Gastrocnemius medialis (tissue), 4 donors: ENCODE data around the gene RNF44. TPM values are rescaled to one million over a fixed set of nuclear protein-coding genes. Genes with fewer than 3 reads are reported as not detected.

ENCODE experiments used
- ATAC-seq, 2 donors: fragments of 150-250 bp; one replicate each; pipeline ENCODE4 v1.9.1; 2016
- DNase-seq, 2 donors: peaks; one replicate each; pipeline ENCODE4 v3.0.0-alpha.2; 2019
- H3K27ac ChIP-seq, 4 donors: fragments of 200-600 bp; sonication (generic); 1 replicate in 1 of 4; 2 replicates in 3 of 4; pipeline ENCODE4 v1.5.1; 2016 to 2018; ENCODE audit warnings: mild to moderate bottlenecking in 2 of 4, moderate library complexity in 1 of 4
- H3K27me3 ChIP-seq, 3 donors: fragments of 200-600 bp; sonication (generic) in 2 of 3; 1 replicate in 1 of 3; 2 replicates in 2 of 3; pipeline versions ENCODE4 v1.5.1 to v1.6.0; 2016 to 2019; ENCODE audit warnings: mild to moderate bottlenecking in 1 of 3, moderate library complexity in 1 of 3
- H3K36me3 ChIP-seq, 2 donors: fragments of 200-600 bp; sonication (generic) in 1 of 2; one replicate each; pipeline ENCODE4 v1.5.1; 2017 to 2018
- H3K4me1 ChIP-seq, 2 donors: fragments of 200-600 bp; sonication (generic) in 1 of 2; one replicate each; pipeline ENCODE4 v1.5.1; 2016 to 2017; ENCODE audit warnings: mild to moderate bottlenecking in 2 of 2
- H3K4me3 ChIP-seq, 4 donors: fragments of 200-600 bp; sonication (generic) in 3 of 4; 1 replicate in 1 of 4; 2 replicates in 3 of 4; pipeline ENCODE4 v1.5.1; 2016 to 2019; ENCODE audit warnings: mild to moderate bottlenecking in 2 of 4
- H3K9me3 ChIP-seq, 3 donors: fragments of 200-600 bp; sonication (generic) in 2 of 3; 1 replicate in 1 of 3; 2 replicates in 2 of 3; pipeline ENCODE4 v1.5.1; 2016 to 2019
- POLR2A ChIP-seq, 2 donors: fragments of 450-650 bp; IDR thresholded peaks; one replicate each; pipeline ENCODE4 v1.6.1; 2017; ENCODE audit warnings: antibody characterized with exemption in 2 of 2, mild to moderate bottlenecking in 2 of 2, moderate library complexity in 2 of 2
- in situ Hi-C, 4 donors: fragments of 200-750 bp; cut with MboI; loops; one replicate each; pipeline versions ENCODE4 v1.15.0 to v1.8.0; 2017; ENCODE audit warnings: low sequenced_read_pairs in 4 of 4
- intact Hi-C: fragments of 100-400 bp; cut with DNase I; formaldehyde crosslinking; loops from one replicate; pipeline ENCODE4 v1.15.1; 2023; ENCODE audit warnings: low total_unique reads
- total RNA-seq, 4 donors: library from RNA; depleted of rRNA; stranded (reverse); fragments of >200 nt; gene quantifications; one replicate each; pipeline versions ENCODE4 v1.1.0 to v1.2.3, GENCODE V29; 2016
- TF ChIP-seq, protein P1 (sequence below), 5 experiments: fragments of 450-650 bp in 3 of 5; fragments of 200-600 bp in 2 of 5; sonication (generic) in 2 of 5; IDR thresholded peaks in 4 of 5; conservative IDR thresholded peaks in 1 of 5; 1 replicate in 4 of 5; 2 replicates in 1 of 5; pipeline ENCODE4 v1.5.1; 2016 to 2019; ENCODE audit warnings: antibody characterized with exemption in 5 of 5, mild to moderate bottlenecking in 3 of 5, moderate library complexity in 3 of 5

Gene RNF44
- total RNA-seq, 4 donors from 2014 or later: 4.1 to 7.0 (median 6.7) TPM

DNA sequence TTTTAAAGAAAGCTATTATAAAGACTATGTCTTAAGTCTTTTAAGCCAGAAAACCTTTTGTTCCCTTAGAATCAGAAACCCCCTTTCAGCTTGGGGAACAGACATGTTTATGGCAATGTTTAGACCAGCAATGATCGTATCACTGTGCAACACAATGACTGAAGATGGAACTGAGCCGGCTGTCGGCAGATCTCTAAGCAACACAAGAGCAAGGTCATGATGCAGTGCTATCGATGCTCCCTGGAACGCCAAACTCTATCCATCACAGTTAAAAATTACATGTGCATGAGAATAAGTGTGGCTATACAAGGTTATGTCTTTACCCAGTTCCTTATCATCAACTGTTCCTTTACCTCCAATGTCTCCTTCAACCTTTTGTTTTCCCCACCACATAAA is 1.8 kb upstream of the RNF44 start:
- DNase-seq (no peak), ATAC-seq (no peak)
- H3K4me1 ChIP-seq: peaks cover 36 to 46% of the 10 kb centered on the region in 2 donors
- in situ Hi-C loops (loop anchor here in 3 of 4 donors (5.0 to 25.0 kb wide), 5 partner anchors 92 to 473 kb away; partner anchors contain the start of genes FAF2 (in 2 of the 3), UIMC1 (in 2 of the 3), CLTB (in 1 of the 3) and ZNF346 (in 1 of the 3)), intact Hi-C loops (loop anchor here (1.0 to 5.0 kb wide), 2 partner anchors 467 to 1063 kb away; partner anchors contain the start of genes B4GALT7 and UIMC1)
- no peaks in the 10 kb centered on the region for H3K27me3 ChIP-seq
- H3K36me3 ChIP-seq: no peaks in the 10 kb centered on the region
- H3K9me3 ChIP-seq: no peaks in the 10 kb centered on the region
- peak overlapping the region in 2 of 4 donors; percentile 24 to 94 for H3K27ac ChIP-seq
- no peak overlapping the region for H3K4me3 ChIP-seq
- TF ChIP-seq POLR2A (IDR thresholded peaks at IDR 0.05): no peak
- TF ChIP-seq, protein P1, sequence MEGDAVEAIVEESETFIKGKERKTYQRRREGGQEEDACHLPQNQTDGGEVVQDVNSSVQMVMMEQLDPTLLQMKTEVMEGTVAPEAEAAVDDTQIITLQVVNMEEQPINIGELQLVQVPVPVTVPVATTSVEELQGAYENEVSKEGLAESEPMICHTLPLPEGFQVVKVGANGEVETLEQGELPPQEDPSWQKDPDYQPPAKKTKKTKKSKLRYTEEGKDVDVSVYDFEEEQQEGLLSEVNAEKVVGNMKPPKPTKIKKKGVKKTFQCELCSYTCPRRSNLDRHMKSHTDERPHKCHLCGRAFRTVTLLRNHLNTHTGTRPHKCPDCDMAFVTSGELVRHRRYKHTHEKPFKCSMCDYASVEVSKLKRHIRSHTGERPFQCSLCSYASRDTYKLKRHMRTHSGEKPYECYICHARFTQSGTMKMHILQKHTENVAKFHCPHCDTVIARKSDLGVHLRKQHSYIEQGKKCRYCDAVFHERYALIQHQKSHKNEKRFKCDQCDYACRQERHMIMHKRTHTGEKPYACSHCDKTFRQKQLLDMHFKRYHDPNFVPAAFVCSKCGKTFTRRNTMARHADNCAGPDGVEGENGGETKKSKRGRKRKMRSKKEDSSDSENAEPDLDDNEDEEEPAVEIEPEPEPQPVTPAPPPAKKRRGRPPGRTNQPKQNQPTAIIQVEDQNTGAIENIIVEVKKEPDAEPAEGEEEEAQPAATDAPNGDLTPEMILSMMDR (IDR thresholded peaks at IDR 0.05 in 4 of 5, conservative IDR thresholded peaks at IDR 0.05 in 1 of 5): no peak

DNA sequence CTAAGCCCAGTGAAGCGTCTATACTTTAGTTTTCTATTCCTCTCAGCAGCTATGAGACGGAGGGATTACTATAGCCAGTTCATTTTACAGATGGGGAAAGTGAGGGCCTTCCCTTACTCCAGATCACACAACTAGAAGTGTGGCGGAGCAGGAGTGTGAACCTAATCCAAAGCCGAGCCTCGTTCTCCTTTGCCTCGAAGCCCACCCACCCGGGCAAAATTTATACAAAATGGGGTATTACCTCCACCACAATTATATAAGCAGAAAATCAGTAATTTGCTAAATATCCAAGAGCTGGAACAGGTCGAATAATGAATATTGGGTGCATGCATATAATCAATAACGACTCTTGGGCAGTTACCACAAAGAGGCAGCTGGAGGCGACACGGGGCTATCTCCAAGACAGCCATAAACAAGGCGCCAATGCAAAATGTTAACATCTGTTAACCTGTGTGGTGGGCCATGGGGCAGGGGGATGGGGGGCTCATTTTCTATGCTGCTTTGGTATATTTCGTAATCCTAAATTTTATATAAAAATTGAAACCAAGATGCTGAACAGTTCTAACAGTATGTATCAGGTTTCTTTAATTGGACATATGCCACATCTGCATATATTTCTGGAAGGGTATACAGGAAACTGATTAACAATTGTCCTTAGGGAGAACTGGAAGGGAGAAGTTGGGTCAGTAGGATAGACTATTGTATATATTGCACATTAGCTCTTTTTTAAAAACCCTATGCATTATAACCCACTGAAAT is 1.2 kb upstream of the RNF44 start:
- DNase-seq (no peak), ATAC-seq (no peak)
- no peaks in the 10 kb centered on the region for H3K9me3 ChIP-seq
- H3K4me1 ChIP-seq: peaks cover 41 to 48% of the 10 kb centered on the region in 2 donors
- intact Hi-C loops (loop anchor here (1.0 to 5.0 kb wide), 2 partner anchors 468 to 1064 kb away; partner anchors contain the start of genes B4GALT7 and UIMC1), in situ Hi-C loops (loop anchor here in 3 of 4 donors (5.0 to 25.0 kb wide), 5 partner anchors 91 to 474 kb away; partner anchors contain the start of genes FAF2 (in 2 of the 3), UIMC1 (in 2 of the 3), CLTB (in 1 of the 3) and ZNF346 (in 1 of the 3))
- peak overlapping the region; percentile 94 to 100 (median 97) for H3K27ac ChIP-seq
- no peak for TF ChIP-seq POLR2A (IDR thresholded peaks at IDR 0.05)
- TF ChIP-seq, protein P1 (IDR thresholded peaks at IDR 0.05 in 4 of 5, conservative IDR thresholded peaks at IDR 0.05 in 1 of 5): no peak
- H3K27me3 ChIP-seq: no peaks in the 10 kb centered on the region
- no peaks in the 10 kb centered on the region for H3K36me3 ChIP-seq
- peak overlapping the region; percentile 73 to 97 (median 90) for H3K4me3 ChIP-seq

GRCh38 chr5:176537554-176538229 is 490 bp upstream of the RNF44 start:
- intact Hi-C loops: loop anchor here (1.0 to 5.0 kb wide), 6 partner anchors 89 to 1065 kb away; partner anchors contain the start of genes B4GALT7, CLTB, FAF2 and HIGD2A
- Histone ChIP-seq H3K27me3 (no peaks in the 10 kb centered on the region), H3K4me1 (peaks cover 48 to 54% of the 10 kb centered on the region in 2 donors), H3K4me3 (peak overlapping the region; percentile 73 to 97 (median 90)), H3K9me3 (no peaks in the 10 kb centered on the region), H3K27ac (peak overlapping the region; percentile 94 to 100 (median 97)), H3K36me3 (no peaks in the 10 kb centered on the region)
- in situ Hi-C loops: loop anchor here in 3 of 4 donors (5.0 to 25.0 kb wide), 5 partner anchors 90 to 475 kb away; partner anchors contain the start of genes FAF2 (in 2 of the 3), UIMC1 (in 2 of the 3), CLTB (in 1 of the 3) and ZNF346 (in 1 of the 3)
- DNase-seq (peak; percentile 100), ATAC-seq (peak; percentile 85 to 87)
- peak in 1 of 2 donors; percentile 69 for TF ChIP-seq POLR2A (IDR thresholded peaks at IDR 0.05)
- TF ChIP-seq, protein P1 (IDR thresholded peaks at IDR 0.05 in 4 of 5, conservative IDR thresholded peaks at IDR 0.05 in 1 of 5): peak in 1 of 5 experiments; percentile 8

- intact Hi-C loops: loop anchor here (2.0 to 5.0 kb wide), 2 partner anchors 176 to 1066 kb away; partner anchors contain the start of genes B4GALT7 and KIAA1191
- peaks cover 37 to 48% of the 10 kb centered on the region in 2 donors for H3K4me1 ChIP-seq
- in situ Hi-C loops: loop anchor here in 3 of 4 donors (5.0 to 25.0 kb wide), 5 partner anchors 89 to 476 kb away; partner anchors contain the start of genes FAF2 (in 2 of the 3), UIMC1 (in 2 of the 3), CLTB (in 1 of the 3) and ZNF346 (in 1 of the 3)
Measured at GRCh38 chr5:176536132-176536901, 885 bp downstream of the RNF44 start.

More at GRCh38 chr5:176536132-176536901, 885 bp downstream of the RNF44 start:
- peak overlapping the region; percentile 94 to 100 (median 97) for H3K27ac ChIP-seq
- TF ChIP-seq POLR2A (IDR thresholded peaks at IDR 0.05): no peak
- TF ChIP-seq, protein P1 (IDR thresholded peaks at IDR 0.05 in 4 of 5, conservative IDR thresholded peaks at IDR 0.05 in 1 of 5): no peak
- peak overlapping the region; percentile 73 to 97 (median 90) for H3K4me3 ChIP-seq
- DNase-seq (peak; percentile 76 to 81), ATAC-seq (peak; percentile 27 to 33)
- H3K9me3 ChIP-seq: no peaks in the 10 kb centered on the region
- H3K36me3 ChIP-seq: peaks cover 0 to 6% of the 10 kb centered on the region in 2 donors
- H3K27me3 ChIP-seq: no peaks in the 10 kb centered on the region
